ENCODE results near the gene SHB.
A peak's percentile ranks its signal among the peaks of the same experiment; 100 is the strongest.

SHB gene

GRCh38 chr9:38085308-38085707 is 16.3 kb upstream of the SHB start:
- DNase-seq: no peak

GRCh38 chr9:38084556-38084880 is 15.5 kb upstream of the SHB start:
- DNase-seq: no peak

DNA sequence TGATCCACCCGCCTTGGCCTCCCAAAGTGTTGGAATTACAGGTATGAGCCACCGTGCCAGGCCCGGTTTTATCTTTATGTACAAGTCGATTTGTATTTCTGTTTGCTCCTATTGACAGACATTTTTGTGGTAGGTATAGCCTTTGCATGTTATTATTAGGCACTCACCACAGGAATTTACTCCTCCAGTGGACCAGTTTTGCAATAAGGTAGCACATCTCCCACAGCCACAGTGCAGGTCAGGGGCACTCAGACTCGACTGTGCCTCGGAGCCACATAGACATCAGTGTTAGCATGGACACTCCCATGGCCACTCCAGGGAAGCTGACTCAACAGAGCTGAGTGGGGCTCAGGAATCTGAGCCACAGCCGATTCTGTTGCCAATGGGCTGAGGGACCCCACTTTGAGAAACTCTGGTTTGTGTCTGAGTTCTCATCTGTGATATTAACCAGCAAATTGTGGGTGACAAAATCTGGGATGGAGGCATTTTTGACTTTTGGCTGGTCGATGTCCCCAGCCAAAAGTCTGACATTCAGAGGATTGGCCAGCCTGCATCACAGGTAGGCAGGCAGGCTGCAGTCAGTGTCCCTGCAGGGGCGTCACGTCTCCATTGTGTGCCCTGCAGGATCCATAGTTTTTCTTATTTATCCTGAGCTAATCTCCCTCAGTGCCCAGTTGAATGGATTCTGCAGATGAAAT is 15.0 kb upstream of the SHB start:
- no peak for DNase-seq

GRCh38 chr9:38082446-38083287 is 13.6 kb upstream of the SHB start:
- DNase-seq: no peak

GRCh38 chr9:38081356-38082108 is 12.5 kb upstream of the SHB start:
- no peak for DNase-seq

- no peak for DNase-seq
Observed at GRCh38 chr9:38079461-38080031, 10.5 kb upstream of the SHB start.

- DNase-seq: no peak
Observed at GRCh38 chr9:38075272-38075671, 6.2 kb upstream of the SHB start.

DNA sequence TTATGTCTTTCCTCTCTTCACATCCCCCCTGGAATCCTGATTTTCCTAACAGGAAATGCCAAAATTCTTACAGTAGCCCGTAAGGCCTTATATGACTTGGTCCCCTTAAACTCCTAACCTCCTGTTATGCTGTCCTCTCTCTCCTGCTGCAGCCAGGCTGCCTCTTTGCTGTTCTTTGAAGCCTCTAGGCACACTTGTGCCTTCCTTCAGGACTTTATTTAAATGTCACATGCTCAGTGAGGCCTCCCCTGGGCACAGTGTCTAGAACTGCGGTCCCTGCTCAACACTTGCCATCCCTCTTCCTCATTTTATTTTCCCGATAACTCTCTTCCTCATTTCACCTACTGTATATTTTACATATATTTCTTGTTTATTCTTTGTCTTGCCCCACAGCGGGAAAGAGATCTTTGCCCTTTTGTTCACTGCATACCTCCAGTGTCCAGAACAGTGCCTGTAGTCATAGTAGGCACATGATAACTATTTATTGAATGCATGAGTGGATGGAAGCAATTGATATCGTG is 5.5 kb upstream of the SHB start:
- DNase-seq: no peak

DNA sequence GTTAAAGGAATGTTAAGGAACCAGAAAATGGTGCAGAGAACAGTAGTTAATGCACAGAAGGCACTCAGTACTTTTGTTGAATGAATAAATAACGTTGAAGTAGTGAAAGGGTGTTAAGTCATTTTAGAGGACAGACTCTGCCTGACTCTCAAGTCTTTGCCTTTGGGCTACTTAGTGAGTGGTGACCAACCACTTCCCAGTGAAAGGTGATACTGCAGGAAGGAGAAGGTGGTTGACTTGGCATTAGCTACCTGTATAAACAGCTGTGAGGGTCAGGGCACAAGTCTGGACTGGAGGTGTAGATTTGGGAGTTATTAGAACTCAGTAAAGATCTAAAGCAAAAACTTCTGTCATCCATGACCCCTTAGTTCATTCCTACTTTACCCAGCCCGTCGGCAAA is 4.9 kb upstream of the SHB start:
- no peak for DNase-seq

DNA sequence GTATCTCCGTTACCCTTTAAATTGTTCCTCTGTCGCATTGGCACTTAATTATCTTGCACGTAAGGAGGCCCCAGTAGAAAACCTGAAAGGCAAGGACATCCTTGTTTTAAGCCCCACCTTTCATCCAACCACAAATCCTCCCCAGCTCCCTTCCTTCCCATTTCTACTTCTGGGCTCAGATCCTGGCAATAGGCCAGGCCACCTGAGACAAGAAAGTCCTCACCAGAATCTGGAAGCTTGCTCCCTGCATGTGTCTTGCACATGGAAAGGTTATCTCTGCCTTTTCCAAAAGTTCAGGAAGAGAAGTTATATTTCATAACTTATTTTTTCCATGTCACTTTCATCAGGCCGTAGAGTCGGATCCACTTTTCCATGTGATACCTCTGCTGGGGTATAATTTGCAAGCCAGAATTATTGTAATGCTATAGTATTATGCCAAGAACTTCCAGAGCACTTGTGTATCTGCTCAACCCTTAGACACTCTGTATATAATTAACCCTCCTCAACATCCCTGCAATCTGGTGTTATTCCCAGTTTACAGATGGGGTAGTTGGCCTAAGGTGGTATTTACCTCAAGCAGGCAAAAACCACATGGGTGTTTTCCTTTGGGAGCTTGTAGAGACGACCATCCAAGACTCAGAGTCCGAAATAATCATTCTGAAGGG is 2.6 kb upstream of the SHB start:
- DNase-seq: no peak

DNA sequence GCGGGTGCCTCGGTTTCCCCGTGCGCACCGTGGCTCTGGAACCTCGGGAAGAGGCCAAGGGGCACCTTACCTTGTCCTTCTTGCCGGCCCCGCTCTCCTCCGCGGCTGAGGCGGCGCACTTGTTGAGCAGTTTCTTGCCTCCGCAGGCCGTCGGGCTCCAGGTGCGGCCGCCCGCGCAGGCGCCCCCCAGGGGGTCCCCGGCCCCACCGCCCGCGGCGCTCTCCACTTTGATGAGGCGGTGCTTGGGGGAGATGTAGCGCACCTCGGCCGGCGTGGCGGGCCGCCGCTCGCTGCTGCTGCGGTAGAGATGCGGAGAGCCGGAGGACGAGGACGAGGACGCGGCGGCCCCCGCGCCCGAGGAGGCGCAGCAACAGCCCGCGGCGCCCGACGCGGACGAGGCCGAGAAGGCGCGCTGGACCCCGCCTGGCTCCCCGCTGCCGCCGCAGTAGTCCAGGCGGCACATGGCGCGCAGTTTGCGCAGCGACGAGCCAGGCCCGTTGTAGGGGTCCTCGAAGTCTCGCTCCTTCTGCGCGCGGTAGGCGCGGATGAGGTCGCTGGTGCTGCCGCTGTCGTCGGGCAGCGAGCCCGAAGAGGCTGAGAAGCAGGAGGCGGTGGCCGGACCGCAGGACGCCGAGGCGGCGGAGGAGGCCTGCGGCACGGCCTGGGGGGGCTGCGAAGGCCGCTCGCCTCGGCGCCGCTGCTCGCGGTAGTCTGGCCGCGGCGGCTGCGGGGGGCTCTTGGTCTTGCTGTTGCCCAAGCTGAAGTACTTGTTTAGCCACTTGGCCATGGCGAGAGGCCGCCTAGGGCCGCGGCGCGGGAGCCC is 957 bp downstream of the SHB start:
- peak; percentile 28 for DNase-seq

GRCh38 chr9:38066914-38067858 is 1.8 kb downstream of the SHB start:
- DNase-seq: peak; percentile 38

GRCh38 chr9:38066197-38066913 is 2.7 kb downstream of the SHB start:
- DNase-seq: no peak

DNA sequence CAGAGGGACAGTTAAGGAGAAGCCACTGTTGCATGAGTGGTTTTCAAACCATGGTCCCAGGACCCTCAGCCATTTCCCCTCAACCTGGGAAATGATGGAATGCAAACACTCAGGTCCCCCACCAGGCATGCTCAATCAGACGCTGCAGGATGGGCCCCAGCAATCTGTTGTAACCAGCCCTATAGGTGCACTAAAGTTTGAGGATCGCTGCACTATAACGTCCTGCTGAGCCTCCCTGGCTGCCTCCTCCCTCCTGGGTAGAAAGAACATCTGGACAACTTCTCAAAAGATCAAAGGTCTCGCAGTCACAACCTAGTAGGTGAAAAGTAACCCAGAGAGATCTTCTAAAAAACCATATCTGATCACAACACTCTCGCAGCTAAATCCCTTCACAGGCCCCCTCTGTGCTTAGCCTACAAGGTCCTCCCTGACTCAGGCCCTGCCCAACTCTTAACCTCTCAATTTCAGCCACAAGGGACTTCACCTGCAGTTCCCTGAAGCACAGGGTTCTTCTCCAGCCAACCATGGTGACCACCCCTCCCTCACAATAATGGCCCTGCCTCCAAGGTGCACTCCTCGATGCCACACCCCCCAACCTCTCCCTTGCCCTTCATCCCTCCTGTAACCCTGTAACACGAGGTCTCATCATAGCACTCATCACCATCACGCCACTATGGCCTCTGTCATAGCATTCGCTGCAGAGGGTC is 3.5 kb downstream of the SHB start:
- DNase-seq: no peak

- no peak for DNase-seq
Observed at GRCh38 chr9:38064842-38065368, 4.1 kb downstream of the SHB start.

DNA sequence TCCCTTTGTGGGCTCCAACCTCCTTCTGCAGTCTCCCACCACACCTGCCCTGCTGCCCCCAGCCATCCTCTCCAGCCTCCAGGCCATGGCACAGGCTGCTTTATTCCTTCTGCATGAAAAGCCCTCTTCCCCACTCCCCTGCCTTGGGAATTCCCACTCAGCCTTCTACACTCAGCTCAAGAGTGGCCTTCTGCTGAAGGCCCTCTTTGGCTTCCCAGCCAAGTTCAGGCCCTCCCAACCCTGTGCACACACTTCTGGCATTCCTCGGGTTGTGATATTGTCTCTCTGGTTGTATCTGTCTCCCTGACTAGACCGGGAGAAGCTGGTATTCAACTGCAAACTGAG is 5.7 kb downstream of the SHB start:
- DNase-seq: no peak

DNA sequence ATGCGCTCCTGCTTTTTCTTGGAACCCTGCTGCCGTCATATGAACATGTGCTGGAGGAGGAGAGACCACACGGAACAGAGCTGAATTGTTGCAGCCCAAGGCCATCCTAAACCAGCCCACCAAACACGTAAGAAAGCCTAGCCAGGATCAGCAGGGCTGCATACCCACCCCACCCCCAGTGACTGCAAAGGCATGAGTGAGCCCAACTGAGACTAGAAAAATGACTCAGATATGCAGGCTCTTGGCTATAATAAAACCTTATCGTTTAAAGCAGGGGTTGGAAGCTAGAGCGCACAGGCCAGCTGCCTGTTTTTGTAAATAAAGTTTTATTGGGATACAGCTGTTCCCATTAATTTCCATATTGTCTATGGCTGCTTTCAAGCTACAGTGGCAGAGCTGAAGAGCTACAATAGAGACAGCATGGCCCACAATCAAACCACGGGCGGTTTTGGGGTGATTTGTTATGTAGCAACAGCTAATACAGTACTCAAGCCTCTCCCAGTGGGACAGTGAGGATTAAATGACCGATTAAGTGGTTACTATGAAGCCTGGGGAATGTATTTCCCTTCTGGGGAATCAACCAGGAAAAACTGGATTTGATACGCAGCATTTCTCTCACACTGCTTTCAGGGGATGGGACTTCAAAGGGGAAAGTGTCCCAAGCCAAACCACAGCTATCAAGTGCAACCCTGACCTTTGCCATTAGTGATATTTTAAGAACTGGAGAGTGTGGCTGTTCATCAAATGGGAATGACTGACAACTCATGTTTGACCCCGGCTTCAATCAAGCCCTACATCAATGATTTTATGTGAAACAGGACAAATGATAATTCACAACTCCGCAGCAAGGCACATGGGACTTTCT is 6.3 kb downstream of the SHB start:
- DNase-seq: no peak

DNA sequence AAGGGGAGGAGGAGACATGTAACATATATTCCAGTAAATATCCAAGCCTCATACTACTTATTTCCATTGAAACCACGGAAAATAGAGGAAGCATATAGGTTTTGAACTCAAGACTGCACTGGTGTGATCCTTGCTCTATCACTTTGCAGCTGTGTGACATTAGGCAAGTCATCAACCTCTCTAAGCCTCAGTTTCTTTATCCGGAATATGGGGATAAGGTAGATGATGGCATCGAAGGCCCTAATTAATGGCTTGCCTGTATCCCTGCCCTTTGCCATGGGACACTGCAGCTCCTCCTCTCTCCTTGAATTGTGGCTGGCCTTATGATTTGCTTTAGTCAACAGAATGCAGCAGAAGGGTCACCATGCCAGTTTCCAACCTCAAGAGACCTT is 6.9 kb downstream of the SHB start:
- DNase-seq: no peak
